Left lung (tissue), 10 donors: ENCODE data around the gene MYB. TPM values are rescaled to one million over a fixed set of nuclear protein-coding genes. Genes with fewer than 3 reads are reported as not detected.

Experiments
- ATAC-seq: fragments of 200-7000 bp; cut with Tn5 transposase; one replicate; pipeline ENCODE4 v1.9.1; 2020; ENCODE audit warnings: moderate library complexity
- DNase-seq, 4 donors: peaks; one replicate each; pipeline ENCODE4 v3.0.0-alpha.2; 2013 to 2020
- H3K27ac ChIP-seq, 2 donors: fragments of 200-600 bp; sonication (generic) in 1 of 2; one replicate each; pipeline versions ENCODE4 v1.5.0 to v1.8.0; 2020 to 2021
- H3K27me3 ChIP-seq, 2 donors: fragments of 200-600 bp; sonication (generic) in 1 of 2; one replicate each; pipeline versions ENCODE4 v1.5.0 to v1.8.0; 2020 to 2021
- H3K36me3 ChIP-seq, 2 donors: fragments of 200-600 bp; sonication (generic) in 1 of 2; one replicate each; pipeline versions ENCODE4 v1.5.0 to v1.8.0; 2020 to 2021
- H3K4me1 ChIP-seq, 2 donors: fragments of 200-600 bp; one replicate each; pipeline ENCODE4 v1.8.0; 2021
- H3K4me3 ChIP-seq, 2 donors: fragments of 200-600 bp; sonication (generic) in 1 of 2; one replicate each; pipeline versions ENCODE4 v1.5.0 to v1.8.0; 2020 to 2021; ENCODE audit warnings: mild to moderate bottlenecking in 1 of 2
- H3K9me3 ChIP-seq, 2 donors: fragments of 200-600 bp; sonication (generic) in 1 of 2; one replicate each; pipeline versions ENCODE4 v1.5.0 to v1.8.0; 2020 to 2021
- CTCF ChIP-seq, 2 donors: fragments of 200-600 bp; sonication (generic) in 1 of 2; IDR thresholded peaks; one replicate each; pipeline versions ENCODE4 v1.5.0 to v1.8.0; 2021; ENCODE audit warnings: antibody characterized with exemption in 2 of 2
- intact Hi-C, 2 donors: fragments of 100-400 bp; cut with DNase I; formaldehyde crosslinking; loops; one replicate each; pipeline versions ENCODE4 v1.11.2 to v1.14.2; 2022
- polyA plus RNA-seq, 6 donors: library from polyadenylated mRNA; unstranded; fragments of 120-200 nt; gene quantifications; one replicate each; pipeline ENCODE4 v1.2.1, GENCODE V29; 2013; ENCODE audit not compliant: insufficient read length in 6 of 6
- total RNA-seq, 2 donors: library from RNA; stranded (reverse); fragmentation: NEBNext Ultra II Directional; extraction: Animal tissue kit (Norgen Biotek cat#: 25700); gene quantifications; one replicate each; pipeline ENCODE4 v1.2.1, GENCODE V29; 2021
- donor health status: DM: no; HTN: yes; CAD: no.
- donor health status: DM: no; HTN: no; CAD: no.

MYB gene
- total and polyA plus RNA-seq, 8 donors, result 1.3 to 6.4 (median 3.7) TPM

GRCh38 chr6:135235716-135236115 is 54.6 kb downstream of the MYB start:
- no peak for DNase-seq
- H3K27me3 ChIP-seq, result no peaks in the 10 kb centered on the region
- TF ChIP-seq CTCF (IDR thresholded peaks at IDR 0.05), result no peak
- intact Hi-C loops, result no loop called here
- no peak overlapping the region for H3K27ac ChIP-seq
- H3K4me1 ChIP-seq, result no peaks in the 10 kb centered on the region
- no peaks in the 10 kb centered on the region for H3K9me3 ChIP-seq
- no peaks in the 10 kb centered on the region for H3K36me3 ChIP-seq
- no peak for ATAC-seq
- no peak overlapping the region for H3K4me3 ChIP-seq

GRCh38 chr6:135236319-135236718 is 55.2 kb downstream of the MYB start:
- intact Hi-C loops, result no loop called here
- Histone ChIP-seq H3K36me3 (no peaks in the 10 kb centered on the region), H3K9me3 (no peaks in the 10 kb centered on the region), H3K27ac (no peak overlapping the region), H3K27me3 (no peaks in the 10 kb centered on the region), H3K4me1 (no peaks in the 10 kb centered on the region), H3K4me3 (no peak overlapping the region)
- no peak for TF ChIP-seq CTCF (IDR thresholded peaks at IDR 0.05)
- no peak for ATAC-seq
- no peak for DNase-seq

GRCh38 chr6:135236732-135237131 is 55.6 kb downstream of the MYB start:
- Histone ChIP-seq H3K36me3 (no peaks in the 10 kb centered on the region), H3K4me3 (no peak overlapping the region), H3K4me1 (no peaks in the 10 kb centered on the region), H3K27ac (no peak overlapping the region), H3K27me3 (no peaks in the 10 kb centered on the region), H3K9me3 (no peaks in the 10 kb centered on the region)
- intact Hi-C loops, result no loop called here
- ATAC-seq, result no peak
- TF ChIP-seq CTCF (IDR thresholded peaks at IDR 0.05), result no peak
- no peak for DNase-seq

- Histone ChIP-seq H3K27ac (no peak overlapping the region), H3K9me3 (no peaks in the 10 kb centered on the region), H3K4me3 (no peak overlapping the region), H3K36me3 (no peaks in the 10 kb centered on the region), H3K4me1 (no peaks in the 10 kb centered on the region), H3K27me3 (no peaks in the 10 kb centered on the region)
- DNase-seq (no peak), ATAC-seq (no peak)
- intact Hi-C loops, result no loop called here
- no peak for TF ChIP-seq CTCF (IDR thresholded peaks at IDR 0.05)
Measured at GRCh38 chr6:135240711-135241110, 59.6 kb downstream of the MYB start.

- TF ChIP-seq CTCF (IDR thresholded peaks at IDR 0.05), result no peak
- Histone ChIP-seq H3K9me3 (no peaks in the 10 kb centered on the region), H3K27me3 (no peaks in the 10 kb centered on the region), H3K27ac (no peak overlapping the region), H3K36me3 (no peaks in the 10 kb centered on the region), H3K4me3 (no peak overlapping the region), H3K4me1 (no peaks in the 10 kb centered on the region)
- intact Hi-C loops, result no loop called here
- ATAC-seq, result no peak
- no peak for DNase-seq
Measured at GRCh38 chr6:135243871-135244796, 63.0 kb downstream of the MYB start.
